NCI-H345 treated with DMSO at 0.1 percent for 48 hours (cell line): ENCODE data around the gene CERS6.

Experiments used
- DNase-seq: peaks from one replicate; lab custom pipeline; 2025; ENCODE audit not compliant: unreplicated experiment; lab: John Stamatoyannopoulos, UW

Gene CERS6

GRCh38 chr2:168441214-168441872, 14.7 kb upstream of the CERS6 start:
- DNase-seq = no peak

GRCh38 chr2:168443818-168444217, 12.3 kb upstream of the CERS6 start:
- no peak for DNase-seq

- no peak for DNase-seq
Measured at GRCh38 chr2:168445960-168446359, 10.1 kb upstream of the CERS6 start.

DNA sequence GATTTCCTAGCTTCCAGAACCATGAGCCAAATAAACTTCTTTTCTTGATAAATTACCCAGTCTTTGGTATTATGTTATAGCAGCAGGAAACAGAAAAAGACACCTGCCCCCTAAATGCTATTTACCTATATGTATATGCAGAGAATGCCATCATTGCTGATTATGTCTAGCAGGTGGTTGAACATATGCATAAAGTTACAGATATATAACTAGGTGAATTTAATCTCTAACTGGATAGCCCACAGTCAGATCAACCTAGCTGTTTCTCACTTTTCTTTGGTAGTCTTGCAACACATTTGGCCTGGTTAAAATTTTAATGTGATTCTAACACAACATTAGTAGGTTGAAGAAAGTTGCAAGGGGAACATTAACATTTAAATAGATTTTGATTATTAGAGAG, 7.1 kb upstream of the CERS6 start:
- DNase-seq = no peak

DNA sequence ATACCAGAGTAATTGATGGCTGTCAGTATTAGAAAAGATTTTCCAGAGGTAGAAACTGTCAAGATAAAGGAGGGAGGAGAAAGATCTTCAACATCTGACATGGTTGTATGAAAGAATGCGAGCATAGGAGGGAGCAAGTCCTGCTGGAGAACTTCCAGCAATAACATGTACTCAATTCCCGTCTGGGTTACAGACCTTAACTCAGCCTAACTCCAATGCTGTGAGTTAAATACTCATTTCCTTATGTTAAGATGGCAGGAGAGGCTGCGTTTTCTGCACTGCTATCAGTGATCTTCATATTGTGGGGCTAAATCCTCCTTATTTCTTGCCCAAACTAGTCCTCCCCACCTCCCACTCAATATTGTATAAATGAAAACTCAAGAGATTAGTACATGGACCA, 6.7 kb upstream of the CERS6 start:
- no peak for DNase-seq

DNA sequence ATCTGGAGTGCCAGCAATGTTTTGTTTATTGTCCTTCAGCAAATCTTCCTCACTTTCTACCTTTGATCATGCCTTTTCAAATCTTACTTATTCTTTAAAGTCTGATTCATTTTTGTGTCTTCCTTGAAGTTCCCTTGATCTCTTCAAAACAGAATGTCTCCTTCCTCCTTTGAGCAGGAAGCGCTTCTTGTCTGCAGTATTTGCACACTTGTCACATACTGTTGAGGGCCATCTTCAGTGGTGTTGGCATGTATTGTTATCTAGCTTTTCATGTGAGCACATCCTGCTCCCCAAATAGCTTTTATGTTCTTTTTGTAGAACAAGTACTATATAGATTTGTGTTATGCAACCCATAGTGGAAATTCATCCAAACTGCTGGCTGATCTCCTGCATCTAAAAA, 5.9 kb upstream of the CERS6 start:
- DNase-seq = no peak

GRCh38 chr2:168450732-168451131, 5.3 kb upstream of the CERS6 start:
- DNase-seq = no peak

- DNase-seq = no peak
Measured at GRCh38 chr2:168452781-168453180, 3.3 kb upstream of the CERS6 start.

DNA sequence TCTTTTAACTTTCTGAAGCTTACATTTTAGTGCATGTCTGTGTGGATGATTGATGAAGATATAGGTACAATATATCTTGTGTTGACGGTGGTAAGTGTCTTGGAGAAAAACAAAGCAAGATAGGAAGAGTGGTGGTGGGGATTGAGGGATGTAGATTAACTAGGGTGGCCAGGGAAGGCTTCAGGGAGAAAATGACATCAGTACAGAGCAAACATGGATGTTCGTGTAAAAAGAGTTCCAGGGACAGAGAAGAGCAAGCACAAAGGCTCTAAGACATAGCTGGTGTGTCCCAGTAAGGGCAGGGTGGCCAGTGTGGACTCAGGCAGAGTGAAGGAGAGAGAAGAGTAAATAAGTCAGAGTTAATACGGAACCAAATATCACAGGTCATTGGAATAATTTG, 2.7 kb upstream of the CERS6 start:
- DNase-seq = no peak

GRCh38 chr2:168454737-168455644, 1.1 kb upstream of the CERS6 start:
- DNase-seq = no peak

- peak; percentile 14 for DNase-seq
Measured at GRCh38 chr2:168456521-168457189, 583 bp downstream of the CERS6 start.

GRCh38 chr2:168457190-168457895, 1.3 kb downstream of the CERS6 start:
- no peak for DNase-seq

GRCh38 chr2:168458139-168458538, 2.1 kb downstream of the CERS6 start:
- no peak for DNase-seq

- no peak for DNase-seq
Measured at GRCh38 chr2:168459256-168459655, 3.2 kb downstream of the CERS6 start.

DNA sequence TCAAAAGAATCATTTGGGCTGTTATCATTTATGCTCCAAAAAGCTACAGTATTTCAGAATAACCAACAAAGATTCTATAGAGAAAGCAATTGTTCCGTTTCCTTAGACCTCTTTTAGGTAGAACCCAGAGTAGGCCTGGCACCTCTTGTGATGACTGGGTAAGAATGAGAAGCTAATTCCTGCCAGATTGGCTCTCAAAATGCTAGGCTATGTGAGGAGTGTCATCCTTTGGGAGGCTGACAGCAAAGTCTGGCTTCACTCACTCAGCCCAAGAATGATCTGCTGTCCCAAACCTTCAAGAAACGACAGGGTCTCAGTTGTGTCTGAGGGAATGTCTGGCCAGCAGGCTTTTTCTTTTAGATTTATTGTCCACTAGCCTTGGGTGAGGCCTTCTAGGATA, 4.5 kb downstream of the CERS6 start:
- no peak for DNase-seq

DNA sequence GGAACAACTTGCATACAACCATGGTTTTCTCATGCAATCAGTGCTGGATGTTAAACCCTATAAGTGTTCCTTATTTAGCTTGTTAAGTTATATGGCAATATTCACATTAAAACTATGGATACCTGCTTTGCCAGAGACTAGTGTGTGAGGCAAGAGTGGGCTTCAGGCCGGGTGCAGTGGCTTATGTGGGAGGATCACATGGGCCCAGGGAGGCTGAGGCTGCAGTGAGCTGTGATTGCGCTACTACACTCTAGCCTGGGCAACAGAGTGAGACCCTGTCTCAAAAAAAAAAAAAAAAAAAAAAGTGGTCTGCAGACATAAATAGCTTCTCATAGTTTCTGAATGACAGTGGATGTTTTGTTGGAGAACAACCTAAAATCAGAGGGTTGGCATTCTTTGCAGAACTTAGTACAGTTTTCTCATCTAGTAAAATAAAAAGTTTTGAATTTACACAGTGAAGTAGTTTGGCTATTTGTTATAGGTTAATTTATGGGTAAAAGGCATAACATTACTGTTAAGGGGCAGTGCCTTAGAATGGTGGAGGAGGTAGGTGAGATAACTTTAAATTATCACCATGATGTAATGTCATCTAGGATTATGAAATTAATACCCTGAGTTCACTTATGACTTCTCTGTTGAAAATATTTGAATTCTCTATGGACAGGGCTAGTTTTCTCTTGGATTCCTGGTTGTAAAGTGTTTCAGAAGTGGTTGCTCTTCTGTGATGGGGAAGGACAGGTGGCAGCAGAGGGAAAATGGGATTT, 5.3 kb downstream of the CERS6 start:
- no peak for DNase-seq

DNA sequence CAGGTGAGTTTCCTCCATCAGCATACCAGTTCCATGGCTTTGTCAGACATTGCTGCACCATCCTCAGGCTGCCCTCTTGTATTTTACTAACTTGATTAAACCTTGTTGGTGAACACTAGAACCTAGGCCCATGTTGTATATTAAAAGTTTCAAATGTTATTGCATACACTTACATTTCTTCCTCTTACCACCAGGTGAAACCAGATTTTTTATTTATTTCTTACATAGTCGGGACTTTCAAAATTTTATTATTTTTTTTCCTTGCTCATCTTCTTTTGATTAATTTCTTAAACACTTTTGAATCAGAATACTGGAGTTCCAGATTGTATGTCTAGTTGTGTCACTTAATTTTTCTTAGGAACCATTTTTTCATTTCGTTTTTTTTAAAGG, 5.9 kb downstream of the CERS6 start:
- DNase-seq = no peak

GRCh38 chr2:168462543-168463045, 6.5 kb downstream of the CERS6 start:
- no peak for DNase-seq

DNA sequence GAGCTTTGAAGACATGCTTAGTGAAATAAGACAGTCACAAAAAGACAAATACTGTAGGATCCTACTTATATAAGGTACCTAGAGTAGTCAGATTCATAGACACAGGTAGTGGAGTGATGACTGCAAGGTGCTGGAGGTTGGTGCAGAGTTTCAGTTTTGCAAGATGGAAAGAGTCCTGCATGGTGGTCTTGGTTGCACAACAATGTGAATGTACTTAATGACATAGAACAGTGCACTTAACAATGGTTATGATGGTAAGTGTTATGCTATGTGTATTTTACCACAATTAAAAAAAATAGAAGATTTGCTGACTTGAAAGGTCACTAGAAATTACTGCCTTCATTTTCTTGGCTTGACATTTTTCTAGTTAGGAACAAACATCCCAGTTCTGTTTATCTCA, 9.5 kb downstream of the CERS6 start:
- DNase-seq = no peak

GRCh38 chr2:168466190-168466737, 10.2 kb downstream of the CERS6 start:
- no peak for DNase-seq
